ENCODE measurements around the gene IDE.
"Not testable (repeated sequence)": the region's sequence is repeated elsewhere in the genome, so short reads cannot be mapped to it uniquely, and the experiment has no call there.

IDE gene

GRCh38 chr10:92502296-92502808, 71.5 kb downstream of the IDE start:
- DNase-seq (ENCODE audit: insufficient read length, low spot score) (no peak), FAIRE-seq (no peak)

- FAIRE-seq (no peak), DNase-seq (ENCODE audit: insufficient read length, low spot score) (no peak)
These were observed 80.5 kb downstream of the IDE start for GRCh38 chr10:92493362-92493761.

- DNase-seq (ENCODE audit: insufficient read length, low spot score) (no peak), FAIRE-seq (no peak)
These were observed 81.1 kb downstream of the IDE start for GRCh38 chr10:92492748-92493240.

- no peak for DNase-seq (ENCODE audit: insufficient read length, low spot score)
- no peak for FAIRE-seq
These were observed 83.5 kb downstream of the IDE start for GRCh38 chr10:92490387-92490786.

GRCh38 chr10:92486637-92487036, 87.3 kb downstream of the IDE start:
- FAIRE-seq: no peak
- no peak for DNase-seq (ENCODE audit: insufficient read length, low spot score)

- DNase-seq (ENCODE audit: insufficient read length, low spot score): no peak
- FAIRE-seq: no peak
These were observed 90.4 kb downstream of the IDE start for GRCh38 chr10:92483539-92483938.

- FAIRE-seq: no peak
- no peak for DNase-seq (ENCODE audit: insufficient read length, low spot score)
These were observed 93.5 kb downstream of the IDE start for GRCh38 chr10:92480413-92480812.

- FAIRE-seq: no peak
- no peak for DNase-seq (ENCODE audit: insufficient read length, low spot score)
These were observed 94.3 kb downstream of the IDE start for GRCh38 chr10:92479547-92479946.

- DNase-seq (ENCODE audit: insufficient read length, low spot score): no peak
- no peak for FAIRE-seq
These were observed 95.4 kb downstream of the IDE start for GRCh38 chr10:92478536-92478935.

GRCh38 chr10:92475357-92475868, 98.5 kb downstream of the IDE start:
- no peak for FAIRE-seq

GRCh38 chr10:92470026-92470425, 103.9 kb downstream of the IDE start:
- DNase-seq (ENCODE audit: insufficient read length, low spot score): no peak
- no peak for FAIRE-seq

More at GRCh38 chr10:92475357-92475868, 98.5 kb downstream of the IDE start:
- no peak for DNase-seq (ENCODE audit: insufficient read length, low spot score)

- FAIRE-seq (no peak), DNase-seq (ENCODE audit: insufficient read length, low spot score) (no peak)
These were observed 109.5 kb downstream of the IDE start for GRCh38 chr10:92464364-92464763.

- FAIRE-seq (no peak), DNase-seq (ENCODE audit: insufficient read length, low spot score) (no peak)
These were observed 110.3 kb downstream of the IDE start for GRCh38 chr10:92463582-92463981.

GRCh38 chr10:92454955-92455354, 118.9 kb downstream of the IDE start:
- not testable (repeated sequence) for DNase-seq (ENCODE audit: insufficient read length, low spot score); FAIRE-seq

- DNase-seq (ENCODE audit: insufficient read length, low spot score) (no peak), FAIRE-seq (no peak)
These were observed 121.6 kb downstream of the IDE start for GRCh38 chr10:92452313-92452712.

GRCh38 chr10:92451431-92451830, 122.5 kb downstream of the IDE start:
- FAIRE-seq: no peak

GRCh38 chr10:92450896-92451295, 123.0 kb downstream of the IDE start:
- DNase-seq (ENCODE audit: insufficient read length, low spot score) (no peak), FAIRE-seq (no peak)

More at GRCh38 chr10:92451431-92451830, 122.5 kb downstream of the IDE start:
- DNase-seq (ENCODE audit: insufficient read length, low spot score): no peak

- FAIRE-seq (no peak), DNase-seq (ENCODE audit: insufficient read length, low spot score) (no peak)
These were observed 133.3 kb downstream of the IDE start for GRCh38 chr10:92440578-92440977.

GRCh38 chr10:92438220-92438619, 135.7 kb downstream of the IDE start:
- DNase-seq (ENCODE audit: insufficient read length, low spot score): no peak
- no peak for FAIRE-seq

GRCh38 chr10:92436611-92437010, 137.3 kb downstream of the IDE start:
- DNase-seq (ENCODE audit: insufficient read length, low spot score) (no peak), FAIRE-seq (no peak)

- DNase-seq (ENCODE audit: insufficient read length, low spot score); FAIRE-seq: not testable (repeated sequence)
These were observed 137.8 kb downstream of the IDE start for GRCh38 chr10:92436065-92436464.

- FAIRE-seq: no peak
These were observed 139.5 kb downstream of the IDE start for GRCh38 chr10:92434385-92434784.

GRCh38 chr10:92432596-92432995, 141.3 kb downstream of the IDE start:
- FAIRE-seq (no peak), DNase-seq (ENCODE audit: insufficient read length, low spot score) (no peak)

More at GRCh38 chr10:92434385-92434784, 139.5 kb downstream of the IDE start:
- no peak for DNase-seq (ENCODE audit: insufficient read length, low spot score)
